Parathyroid adenoma (tissue), 2 donors: Measurements from ENCODE around the gene AKAP10.
"Not testable (repeated sequence)": the region's sequence is repeated elsewhere in the genome, so short reads cannot be mapped to it uniquely, and the experiment has no call there.

Source experiments
- H2AFZ ChIP-seq: fragments of 300-600 bp; sonication (generic); one replicate; pipeline ENCODE4 v1.7.0; 2017; ENCODE audit warnings: antibody characterized with exemption, mild to moderate bottlenecking
- H3K27ac ChIP-seq: fragments of 300-600 bp; sonication (generic); one replicate; pipeline ENCODE4 v1.7.0; 2017
- H3K27me3 ChIP-seq: fragments of 300-600 bp; sonication (generic); one replicate; pipeline ENCODE4 v1.7.0; 2017; ENCODE audit warnings: low read length; ENCODE audit not compliant: control insufficient read depth, insufficient read depth
- H3K36me3 ChIP-seq: fragments of 300-600 bp; sonication (generic); one replicate; pipeline ENCODE4 v1.7.0; 2017; ENCODE audit warnings: low read length; ENCODE audit not compliant: control insufficient read depth, insufficient read depth
- H3K4me1 ChIP-seq: fragments of 300-600 bp; sonication (generic); one replicate; pipeline ENCODE4 v1.7.0; 2017; ENCODE audit warnings: control low read depth
- H3K4me2 ChIP-seq: fragments of 300-600 bp; sonication (generic); one replicate; pipeline ENCODE4 v1.7.0; 2017; ENCODE audit warnings: low read length
- H3K4me3 ChIP-seq: fragments of 300-600 bp; sonication (generic); one replicate; pipeline ENCODE4 v1.7.0; 2017; ENCODE audit warnings: low read depth, low read length
- H3K79me2 ChIP-seq: fragments of 300-600 bp; sonication (generic); one replicate; pipeline ENCODE4 v1.7.0; 2017; ENCODE audit warnings: control low read depth
- H3K9ac ChIP-seq: fragments of 300-600 bp; sonication (generic); one replicate; pipeline ENCODE4 v1.7.0; 2017; ENCODE audit warnings: mild to moderate bottlenecking
- H3K9me3 ChIP-seq: fragments of 300-600 bp; sonication (generic); one replicate; pipeline ENCODE4 v1.7.0; 2017; ENCODE audit warnings: low read length; ENCODE audit not compliant: control insufficient read depth
- TF ChIP-seq, protein P1 (sequence below): fragments of 300-600 bp; sonication (generic); IDR thresholded peaks from one replicate; pipeline ENCODE4 v1.7.0; 2017; ENCODE audit warnings: antibody characterized with exemption, mild to moderate bottlenecking
- donor health status: primary hyperparathyroidism.

The AKAP10 gene

DNA sequence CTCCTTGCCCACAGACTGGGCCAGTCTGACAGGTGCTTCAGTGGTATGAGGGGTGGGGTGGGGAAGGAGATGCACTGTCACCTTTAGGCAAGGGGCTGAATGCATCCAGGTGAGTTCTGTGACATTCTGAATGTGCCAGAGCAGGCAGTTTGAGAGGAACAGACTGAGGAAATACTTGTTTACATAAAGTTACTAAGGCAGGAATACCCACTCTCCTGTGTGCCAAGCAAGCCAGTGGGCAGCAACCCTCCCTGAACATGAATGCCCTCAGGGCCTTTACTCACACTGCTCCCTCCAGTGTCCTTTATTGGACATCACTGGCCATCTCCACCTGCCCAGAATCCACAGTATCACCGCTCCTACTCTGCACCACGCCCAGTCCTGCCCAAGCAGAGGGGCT is 76.8 kb downstream of the AKAP10 start:
- TF ChIP-seq, protein P1, sequence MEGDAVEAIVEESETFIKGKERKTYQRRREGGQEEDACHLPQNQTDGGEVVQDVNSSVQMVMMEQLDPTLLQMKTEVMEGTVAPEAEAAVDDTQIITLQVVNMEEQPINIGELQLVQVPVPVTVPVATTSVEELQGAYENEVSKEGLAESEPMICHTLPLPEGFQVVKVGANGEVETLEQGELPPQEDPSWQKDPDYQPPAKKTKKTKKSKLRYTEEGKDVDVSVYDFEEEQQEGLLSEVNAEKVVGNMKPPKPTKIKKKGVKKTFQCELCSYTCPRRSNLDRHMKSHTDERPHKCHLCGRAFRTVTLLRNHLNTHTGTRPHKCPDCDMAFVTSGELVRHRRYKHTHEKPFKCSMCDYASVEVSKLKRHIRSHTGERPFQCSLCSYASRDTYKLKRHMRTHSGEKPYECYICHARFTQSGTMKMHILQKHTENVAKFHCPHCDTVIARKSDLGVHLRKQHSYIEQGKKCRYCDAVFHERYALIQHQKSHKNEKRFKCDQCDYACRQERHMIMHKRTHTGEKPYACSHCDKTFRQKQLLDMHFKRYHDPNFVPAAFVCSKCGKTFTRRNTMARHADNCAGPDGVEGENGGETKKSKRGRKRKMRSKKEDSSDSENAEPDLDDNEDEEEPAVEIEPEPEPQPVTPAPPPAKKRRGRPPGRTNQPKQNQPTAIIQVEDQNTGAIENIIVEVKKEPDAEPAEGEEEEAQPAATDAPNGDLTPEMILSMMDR: no peak
- H3K27me3 ChIP-seq: no peaks in the 10 kb centered on the region

DNA sequence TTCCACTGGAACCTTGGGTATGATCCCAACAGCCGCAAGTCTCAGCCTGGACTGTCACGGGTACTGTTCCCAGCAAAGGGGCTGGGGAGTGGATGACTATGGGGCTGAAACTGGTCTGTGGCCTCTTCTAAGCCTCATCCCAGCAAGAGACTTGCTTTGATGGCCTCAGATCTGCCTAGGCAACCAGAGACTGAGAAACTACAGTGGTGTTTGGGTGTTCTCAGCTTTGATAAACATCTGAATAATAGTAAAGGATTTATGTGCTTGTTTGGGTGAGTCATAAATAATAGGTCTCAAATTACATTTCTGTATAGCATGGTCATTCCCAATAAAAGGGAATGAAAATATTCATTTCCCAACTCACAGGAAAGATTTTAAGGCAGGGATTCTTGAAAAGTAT is 79.7 kb downstream of the AKAP10 start:
- Histone ChIP-seq H3K27ac (no peak overlapping the region), H3K27me3 (no peaks in the 10 kb centered on the region), H3K9ac (no peak overlapping the region)

More for the DNA sequence above, 76.8 kb downstream of the AKAP10 start:
- Histone ChIP-seq H3K27ac (no peak overlapping the region), H3K36me3 (no peaks in the 10 kb centered on the region), H3K4me2 (no peak overlapping the region), H3K4me1 (peaks cover 5% of the 10 kb centered on the region), H3K9ac (no peak overlapping the region), H2AFZ (no peak overlapping the region), H3K79me2 (no peaks in the 10 kb centered on the region), H3K9me3 (no peaks in the 10 kb centered on the region), H3K4me3 (no peak overlapping the region)

DNA sequence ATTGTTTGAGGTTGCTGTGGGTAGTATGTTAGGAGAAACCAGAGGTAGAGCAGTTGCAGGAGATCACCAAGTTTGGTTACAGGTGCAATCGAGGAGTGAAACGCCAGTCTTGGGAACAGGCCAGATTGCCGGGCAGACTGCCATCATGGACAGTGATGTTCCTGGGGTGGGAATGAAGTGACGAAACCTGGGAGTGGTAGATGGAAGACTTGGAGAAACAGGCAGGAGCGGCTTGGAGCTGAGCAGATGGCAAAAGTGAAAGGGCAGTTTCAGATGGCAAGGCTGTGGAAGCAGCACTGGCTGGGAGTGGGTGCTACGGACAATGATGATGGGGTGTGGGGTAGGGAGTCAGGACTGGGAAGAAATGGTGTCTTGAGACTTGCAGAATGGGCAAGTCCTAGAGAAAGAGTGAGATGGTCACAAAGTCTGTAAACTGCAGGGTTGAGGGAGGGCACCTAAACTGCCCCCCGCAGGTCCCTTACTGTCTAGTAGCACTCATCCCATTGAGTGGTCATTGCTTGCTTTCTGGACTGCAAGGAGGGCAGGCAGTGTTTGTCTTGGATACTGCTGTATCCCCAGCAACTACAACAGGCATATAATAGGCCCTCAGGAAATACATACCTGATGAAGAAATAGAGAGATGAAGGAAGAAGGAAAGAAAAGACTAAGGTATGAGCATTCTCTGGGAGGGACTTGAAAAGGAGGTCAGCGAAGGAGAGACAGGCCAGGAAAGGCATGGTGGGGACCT is 80.4 kb downstream of the AKAP10 start:
- H3K4me1 ChIP-seq: peaks cover 5% of the 10 kb centered on the region
- no peak overlapping the region for H2AFZ ChIP-seq
- H3K4me2 ChIP-seq: no peak overlapping the region
- no peaks in the 10 kb centered on the region for H3K79me2 ChIP-seq
- no peak overlapping the region for H3K27ac ChIP-seq
- H3K9ac ChIP-seq: no peak overlapping the region
- H3K36me3 ChIP-seq: no peaks in the 10 kb centered on the region
- H3K4me3 ChIP-seq: no peak overlapping the region
- no peaks in the 10 kb centered on the region for H3K27me3 ChIP-seq
- no peaks in the 10 kb centered on the region for H3K9me3 ChIP-seq
- TF ChIP-seq, protein P1: no peak

More for the DNA sequence above, 79.7 kb downstream of the AKAP10 start:
- H3K36me3 ChIP-seq: no peaks in the 10 kb centered on the region
- H3K4me3 ChIP-seq: no peak overlapping the region
- TF ChIP-seq, protein P1: no peak
- H3K79me2 ChIP-seq: no peaks in the 10 kb centered on the region
- peaks cover 5% of the 10 kb centered on the region for H3K4me1 ChIP-seq
- H3K4me2 ChIP-seq: no peak overlapping the region
- no peak overlapping the region for H2AFZ ChIP-seq
- no peaks in the 10 kb centered on the region for H3K9me3 ChIP-seq

DNA sequence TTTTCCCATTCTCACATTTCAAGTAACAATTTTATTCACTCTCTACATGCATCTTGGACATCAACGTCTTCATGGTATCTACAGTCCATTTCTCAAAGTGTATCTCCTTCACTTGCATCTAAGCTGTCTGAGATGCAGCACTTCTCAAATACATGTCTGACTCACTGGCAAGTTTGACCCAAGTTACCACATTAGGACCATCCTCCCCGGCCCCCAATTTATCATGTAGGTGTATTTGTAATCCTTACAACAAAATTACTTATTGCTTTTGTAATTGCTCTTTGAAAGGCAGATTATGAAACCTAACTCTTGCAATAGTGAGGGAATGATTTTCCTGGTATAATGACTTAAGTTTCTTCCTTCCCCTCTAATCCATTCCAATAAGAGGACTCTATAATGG is 80.9 kb downstream of the AKAP10 start:
- H3K36me3 ChIP-seq: no peaks in the 10 kb centered on the region
- H3K4me1 ChIP-seq: peaks cover 5% of the 10 kb centered on the region
- no peak overlapping the region for H3K9ac ChIP-seq
- H3K4me2 ChIP-seq: no peak overlapping the region
- H3K27ac ChIP-seq: no peak overlapping the region
- no peak overlapping the region for H2AFZ ChIP-seq
- no peaks in the 10 kb centered on the region for H3K27me3 ChIP-seq
- TF ChIP-seq, protein P1: no peak
- H3K79me2 ChIP-seq: no peaks in the 10 kb centered on the region
- no peak overlapping the region for H3K4me3 ChIP-seq
- H3K9me3 ChIP-seq: no peaks in the 10 kb centered on the region

DNA sequence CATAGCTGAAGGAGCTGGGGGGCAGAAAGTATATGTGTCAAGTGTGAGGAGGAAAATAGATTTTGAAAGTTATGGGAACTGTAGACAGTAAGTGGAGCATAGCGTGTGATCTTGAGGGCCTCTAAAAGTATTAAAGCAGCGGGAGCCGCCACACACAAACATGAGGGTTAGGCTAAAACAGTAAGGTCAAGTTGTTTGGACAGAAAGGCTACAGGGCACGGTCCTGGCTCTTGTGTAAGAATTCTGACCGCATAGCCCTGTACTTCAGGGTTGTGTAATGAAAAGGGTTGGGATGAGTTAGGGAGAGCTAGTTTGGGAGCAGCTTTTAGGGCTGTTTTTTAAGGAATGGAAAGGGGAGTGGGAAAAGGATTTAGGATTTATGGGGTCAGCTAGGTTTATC is 87.1 kb downstream of the AKAP10 start:
- H3K4me2 ChIP-seq, H3K36me3 ChIP-seq, H3K9ac ChIP-seq, H3K79me2 ChIP-seq, H3K27ac ChIP-seq, H2AFZ ChIP-seq, H3K9me3 ChIP-seq, H3K4me3 ChIP-seq, H3K4me1 ChIP-seq, H3K27me3 ChIP-seq: not testable (repeated sequence)

DNA sequence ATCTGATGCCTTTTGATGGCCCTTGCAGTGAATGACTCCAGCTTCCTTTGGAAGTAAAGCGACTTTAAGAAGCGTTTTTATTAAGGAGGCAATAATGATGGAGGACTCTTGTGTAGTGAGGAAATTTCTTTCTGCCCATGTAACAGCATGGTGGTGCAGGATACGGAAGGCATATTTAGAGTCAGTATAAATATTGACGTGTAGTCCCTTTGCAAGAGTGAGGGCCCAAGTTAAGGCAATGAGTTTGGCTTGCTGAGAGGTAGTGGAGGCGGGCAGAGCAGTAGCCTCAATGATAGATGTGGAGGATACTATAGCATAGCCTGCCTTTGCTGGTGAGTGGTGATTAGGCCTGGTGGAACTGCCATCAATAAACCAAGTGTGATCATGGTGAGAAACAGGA is 87.6 kb downstream of the AKAP10 start:
- not testable (repeated sequence) for H3K27ac ChIP-seq, H3K4me2 ChIP-seq, H3K79me2 ChIP-seq, H3K9ac ChIP-seq, H3K4me3 ChIP-seq, H3K9me3 ChIP-seq, H3K27me3 ChIP-seq, H3K36me3 ChIP-seq, H3K4me1 ChIP-seq, H2AFZ ChIP-seq
